T-cell (primary cell): ENCODE measurements around the gene OR10H1. TPM values are rescaled to one million over a fixed set of nuclear protein-coding genes. Genes with fewer than 3 reads are reported as not detected.
"Not testable (repeated sequence)": the region's sequence is repeated elsewhere in the genome, so short reads cannot be mapped to it uniquely, and the experiment has no call there.

Experiments
- ATAC-seq, 4 experiments: fragments of 200-7000 bp in 3 of 4; fragments of 150-1000 bp in 1 of 4; cut with Tn5 transposase; replicated peaks in 1 of 4; 1 replicate in 3 of 4; 2 replicates in 1 of 4; pipeline ENCODE4 v1.10.0; 2021; ENCODE audit warnings: moderate library complexity in 3 of 4, mild to moderate bottlenecking in 2 of 4, moderate number of reproducible peaks in 1 of 4
- CTCF ChIA-PET, 2 donors: fragments of 300-600 bp; sonication (Branson Sonifier 250); formaldehyde crosslinking; loops; one replicate each; lab custom pipeline; 2022; ENCODE audit warnings: antibody characterized with exemption in 2 of 2; lab: Charles Lee
- POLR2A ChIA-PET, 2 donors: fragments of 300-600 bp; sonication (Branson Sonifier 250); formaldehyde crosslinking; loops; one replicate each; lab custom pipeline; 2022; ENCODE audit warnings: antibody characterized with exemption in 2 of 2; lab: Charles Lee
- DNase-seq, 35 experiments: peaks; one replicate each; pipeline versions ENCODE4 v3.0.0 to v3.0.0-alpha.2; 2013 to 2023
- H3K27ac ChIP-seq: one replicate; pipeline ENCODE4 v1.5.1; 2013; ENCODE audit warnings: low read length
- H3K27me3 ChIP-seq, 2 experiments: replicated peaks in 1 of 2; 1 replicate in 1 of 2; 2 replicates in 1 of 2; pipeline versions ENCODE4 v1.6.1 to v1.7.0; 2013; ENCODE audit warnings: low read length in 1 of 2, mixed read lengths in 1 of 2; ENCODE audit not compliant: control insufficient read depth in 2 of 2, insufficient read depth in 2 of 2; ENCODE audit errors: extremely low read depth in 1 of 2
- H3K36me3 ChIP-seq, 2 donors: 1 replicate in 1 of 2; 2 replicates in 1 of 2; pipeline versions ENCODE4 v1.6.1 to v1.7.0; 2013; ENCODE audit warnings: low read length in 1 of 2; ENCODE audit not compliant: control insufficient read depth in 2 of 2, insufficient read depth in 1 of 2; ENCODE audit errors: extremely low read depth in 1 of 2
- H3K4me1 ChIP-seq, 2 experiments: 1 replicate in 1 of 2; 2 replicates in 1 of 2; pipeline versions ENCODE4 v1.6.1 to v1.7.0; 2013; ENCODE audit warnings: low read length in 2 of 2, mixed read lengths in 1 of 2; ENCODE audit not compliant: insufficient read depth in 2 of 2, control insufficient read depth in 1 of 2; ENCODE audit errors: extremely low read depth in 1 of 2
- H3K4me3 ChIP-seq, 2 donors: 1 replicate in 1 of 2; 2 replicates in 1 of 2; pipeline versions ENCODE4 v1.5.1 to v1.7.0; 2013; ENCODE audit warnings: mild to moderate bottlenecking in 2 of 2, low read length in 1 of 2, moderate library complexity in 1 of 2; ENCODE audit not compliant: control insufficient read depth in 1 of 2; ENCODE audit errors: extremely low read depth in 1 of 2
- H3K9me3 ChIP-seq: 2 replicates; pipeline ENCODE4 v1.7.0; 2013
- H3K27ac Mint-ChIP-seq, 2 donors: one replicate each; pipeline ENCODE4 v1.8.0; 2020 to 2021; ENCODE audit warnings: mild to moderate bottlenecking in 2 of 2, mixed read lengths in 2 of 2
- H3K27me3 Mint-ChIP-seq, 2 donors: one replicate each; pipeline ENCODE4 v1.8.0; 2021 to 2022; ENCODE audit warnings: mixed read lengths in 2 of 2
- H3K36me3 Mint-ChIP-seq: one replicate; pipeline ENCODE4 v1.8.0; 2021; ENCODE audit warnings: mixed read lengths
- H3K4me1 Mint-ChIP-seq, 3 donors: one replicate each; pipeline ENCODE4 v1.8.0; 2020 to 2022; ENCODE audit warnings: mixed read lengths in 3 of 3, mild to moderate bottlenecking in 1 of 3
- H3K4me3 Mint-ChIP-seq, 3 donors: one replicate each; pipeline ENCODE4 v1.8.0; 2020 to 2022; ENCODE audit warnings: mild to moderate bottlenecking in 3 of 3, mixed read lengths in 3 of 3, moderate library complexity in 3 of 3
- H3K9me3 Mint-ChIP-seq, 3 donors: one replicate each; pipeline ENCODE4 v1.8.0; 2020 to 2022; ENCODE audit warnings: mixed read lengths in 3 of 3
- WGBS: methylation state at CpG from one replicate; pipeline ENCODE4 v1.1.5; 2013; ENCODE audit warnings: missing lambda C conversion rate; ENCODE audit not compliant: insufficient coverage; 5-methylcytosine and 5-hydroxymethylcytosine counted together
- total RNA-seq, 35 experiments: library from RNA in 6 of 35; stranded (reverse) in 6 of 35; fragments of 120-200 nt in 1 of 35; gene quantifications; one replicate each; pipeline versions ENCODE4 v1.2.1 to v1.2.4 and lab custom pipeline; 2013 to 2026

The OR10H1 gene
- total RNA-seq, 5 donors from 2014 or later (not counting 1 experiment from before 2014, with no cell fraction given), result 0.16 TPM; not detected in 4

DNA sequence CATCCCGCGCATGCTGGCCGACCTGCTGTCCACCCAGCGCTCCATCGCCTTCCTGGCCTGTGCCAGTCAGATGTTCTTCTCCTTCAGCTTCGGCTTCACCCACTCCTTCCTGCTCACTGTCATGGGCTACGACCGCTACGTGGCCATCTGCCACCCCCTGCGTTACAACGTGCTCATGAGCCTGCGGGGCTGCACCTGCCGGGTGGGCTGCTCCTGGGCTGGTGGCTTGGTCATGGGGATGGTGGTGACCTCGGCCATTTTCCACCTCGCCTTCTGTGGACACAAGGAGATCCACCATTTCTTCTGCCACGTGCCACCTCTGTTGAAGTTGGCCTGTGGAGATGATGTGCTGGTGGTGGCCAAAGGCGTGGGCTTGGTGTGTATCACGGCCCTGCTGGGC, 21.2 kb downstream of the OR10H1 start:
- H3K36me3 Mint-ChIP-seq, ATAC-seq, DNase-seq, H3K4me1 Mint-ChIP-seq, H3K4me3 ChIP-seq, H3K4me1 ChIP-seq, H3K9me3 Mint-ChIP-seq, H3K4me3 Mint-ChIP-seq, H3K36me3 ChIP-seq, H3K27ac ChIP-seq, CTCF ChIA-PET, POLR2A ChIA-PET, H3K27ac Mint-ChIP-seq, H3K9me3 ChIP-seq: not testable (repeated sequence)
- WGBS, result 96% methylated on average over 4 of the region's 18 CpGs
- peaks cover 0 to 30% of the 10 kb centered on the region in 2 experiments for H3K27me3 ChIP-seq
- peaks cover 34 to 38% of the 10 kb centered on the region in 2 donors for H3K27me3 Mint-ChIP-seq

DNA sequence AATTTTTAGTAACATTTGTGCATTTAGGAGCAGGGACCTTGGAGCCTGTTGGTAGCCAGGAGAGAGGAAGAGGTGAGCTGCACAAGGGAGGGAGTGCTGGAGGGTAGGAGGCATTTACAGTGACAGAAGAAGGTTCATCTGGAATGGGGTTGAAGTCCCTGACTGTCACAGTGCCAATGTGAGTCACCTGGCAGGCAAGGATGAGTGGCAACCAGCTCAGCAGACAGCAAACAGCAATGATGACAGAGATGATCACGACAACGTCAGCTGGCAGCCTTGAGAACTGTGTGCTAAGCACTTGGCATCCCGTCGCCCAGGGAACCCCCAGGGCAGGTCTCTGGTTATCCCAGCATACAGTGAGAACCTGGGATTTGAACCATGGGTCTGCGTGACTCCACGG, 25.4 kb downstream of the OR10H1 start:
- H3K9me3 Mint-ChIP-seq, result no peaks in the 10 kb centered on the region
- H3K4me1 ChIP-seq, result no peaks in the 10 kb centered on the region
- WGBS, result 56% methylated on average over 6 of the region's 6 CpGs
- H3K27ac ChIP-seq, result no peak overlapping the region
- H3K27ac Mint-ChIP-seq, result no peak overlapping the region
- POLR2A ChIA-PET, result no interaction called here
- peaks cover 0 to 40% of the 10 kb centered on the region in 2 experiments for H3K27me3 ChIP-seq
- CTCF ChIA-PET, result no interaction called here
- ATAC-seq (no peak), DNase-seq (no peak)
- H3K36me3 Mint-ChIP-seq, result no peaks in the 10 kb centered on the region
- no peak overlapping the region for H3K4me3 ChIP-seq
- no peak overlapping the region for H3K4me3 Mint-ChIP-seq
- no peaks in the 10 kb centered on the region for H3K36me3 ChIP-seq
- H3K9me3 ChIP-seq, result no peaks in the 10 kb centered on the region
- no peaks in the 10 kb centered on the region for H3K4me1 Mint-ChIP-seq
- H3K27me3 Mint-ChIP-seq, result peaks cover 33 to 35% of the 10 kb centered on the region in 2 donors

DNA sequence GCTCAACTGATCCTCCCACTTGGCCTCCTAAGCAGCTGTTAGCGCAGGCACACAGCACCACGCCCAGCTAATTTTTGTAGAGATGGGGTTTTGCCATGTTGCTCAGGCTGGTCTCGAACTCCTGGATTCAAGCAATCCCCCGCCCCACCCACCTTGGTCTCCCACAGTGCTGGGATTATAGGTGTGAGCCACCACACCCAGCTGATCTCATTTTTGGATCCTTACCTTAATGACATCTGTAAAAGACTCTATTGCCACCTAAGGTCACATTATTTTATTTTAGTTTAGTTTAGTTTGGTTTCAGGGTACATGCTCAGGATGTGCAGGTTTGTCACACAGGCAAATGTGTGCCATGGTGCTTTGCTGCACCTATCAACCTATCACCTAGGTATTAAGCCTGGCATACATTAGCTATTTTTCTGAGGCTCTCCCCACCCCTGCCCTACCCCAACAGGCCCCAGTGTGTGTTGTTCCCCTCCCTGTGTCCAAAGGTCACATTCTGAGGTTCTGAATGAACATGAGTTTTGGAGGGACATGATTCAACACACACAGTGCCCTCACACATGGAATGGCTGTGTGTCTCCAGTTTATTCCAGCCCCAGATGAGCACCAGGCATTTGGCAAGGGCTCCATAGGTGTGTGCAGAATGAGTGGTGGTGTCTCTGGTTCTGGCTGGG, 26.7 kb downstream of the OR10H1 start:
- CTCF ChIA-PET, result no interaction called here
- Histone ChIP-seq H3K27ac (no peak overlapping the region), H3K27me3 (peaks cover 0 to 39% of the 10 kb centered on the region in 2 experiments)

DNA sequence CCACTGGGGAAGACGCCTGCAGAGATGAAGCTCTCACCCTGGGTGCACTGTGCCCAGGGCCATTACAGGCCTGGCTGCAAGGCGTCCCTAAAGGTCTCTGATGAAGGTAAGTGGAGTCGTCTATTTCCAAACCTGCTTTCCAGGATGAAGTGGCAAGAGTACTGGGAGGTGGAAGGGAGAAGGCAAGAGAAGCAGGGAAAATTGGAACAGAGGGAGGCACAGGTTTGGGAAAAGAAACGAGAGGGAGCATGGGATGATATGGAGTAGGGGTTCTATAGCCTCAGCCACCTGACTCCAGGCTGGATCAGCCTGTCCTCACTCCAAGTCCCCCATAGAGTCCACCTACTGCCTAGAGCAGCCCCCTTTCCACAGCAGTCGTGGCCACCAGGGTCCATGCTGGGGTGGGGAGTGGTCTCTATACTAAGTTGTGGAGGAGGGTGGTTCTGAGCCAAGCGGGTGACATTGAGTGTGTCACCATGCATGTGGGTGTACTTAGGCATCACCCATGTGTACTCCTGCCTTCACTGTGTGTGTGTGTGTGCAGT, 27.8 kb downstream of the OR10H1 start, which contains the start of gene OR10H5:
Gene OR10H5 (plus strand): TSS at position 51 of the 545 bp plus-strand sequence. CDS start 6,388 bp downstream, outside the sequence.
- no peaks in the 10 kb centered on the region for H3K9me3 ChIP-seq
- no peaks in the 10 kb centered on the region for H3K36me3 ChIP-seq
- POLR2A ChIA-PET, result interaction anchor here in 1 of 2 donors (0.6 kb wide), 1 partner anchor 9 kb away, joined by 3 read pairs; no protein-coding TSS in a partner anchor
- H3K4me3 Mint-ChIP-seq, result no peak within 1 kb of the TSS
- H3K27ac Mint-ChIP-seq, result no peak within 1 kb of the TSS
- H3K36me3 Mint-ChIP-seq, result no peaks in the 10 kb centered on the region
- H3K4me3 ChIP-seq, result no peak within 1 kb of the TSS
- no peaks in the 10 kb centered on the region for H3K4me1 ChIP-seq
- peaks cover 0 to 39% of the 10 kb centered on the region in 2 experiments for H3K27me3 ChIP-seq
- H3K9me3 Mint-ChIP-seq, result no peaks in the 10 kb centered on the region
- no peak within 1 kb of the TSS for H3K27ac ChIP-seq
- no peaks in the 10 kb centered on the region for H3K4me1 Mint-ChIP-seq
- whole genome bisulfite sequencing, result 70% methylated on average over 4 of the region's 6 CpGs
- CTCF ChIA-PET, result no interaction called here
- ATAC-seq, result no peak
- DNase-seq, result no peak
- peaks cover 30 to 32% of the 10 kb centered on the region in 2 donors for H3K27me3 Mint-ChIP-seq

More for the DNA sequence above, 26.7 kb downstream of the OR10H1 start:
- Histone ChIP-seq H3K4me3 (no peak overlapping the region), H3K9me3 (no peaks in the 10 kb centered on the region), H3K36me3 (no peaks in the 10 kb centered on the region), H3K4me1 (no peaks in the 10 kb centered on the region)
- no peaks in the 10 kb centered on the region for H3K9me3 Mint-ChIP-seq
- no CpG with 5 or more reads among the region's 4 CpGs for WGBS
- H3K27me3 Mint-ChIP-seq, result peaks cover 30% of the 10 kb centered on the region in 2 donors
- no peak overlapping the region for H3K4me3 Mint-ChIP-seq
- H3K4me1 Mint-ChIP-seq, result no peaks in the 10 kb centered on the region
- H3K36me3 Mint-ChIP-seq, result no peaks in the 10 kb centered on the region
- POLR2A ChIA-PET, result no interaction called here
- DNase-seq (no peak), ATAC-seq (no peak)
- no peak overlapping the region for H3K27ac Mint-ChIP-seq

DNA sequence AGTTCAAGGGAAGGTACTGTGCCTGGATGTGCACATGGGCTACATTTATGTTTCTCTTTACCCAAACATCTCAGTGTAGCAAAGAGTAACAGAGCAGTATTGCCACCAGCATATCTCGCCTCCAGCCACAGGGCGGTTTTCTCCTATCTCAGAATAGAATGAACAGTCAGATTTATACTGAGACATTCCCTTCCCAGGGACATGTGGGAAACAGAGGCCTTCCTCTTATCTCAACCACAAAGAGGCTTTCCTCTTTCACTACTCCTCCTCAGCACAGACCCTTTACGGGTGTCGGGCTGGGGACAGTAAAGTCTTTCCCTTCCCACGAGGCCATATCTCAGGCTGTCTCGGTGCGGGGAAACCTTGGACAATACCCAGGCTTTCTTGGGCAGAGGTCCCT, 32.6 kb downstream of the OR10H1 start:
- H3K27ac ChIP-seq, H3K36me3 ChIP-seq, DNase-seq, H3K9me3 Mint-ChIP-seq, ATAC-seq, H3K4me3 ChIP-seq, H3K4me3 Mint-ChIP-seq, H3K27ac Mint-ChIP-seq, POLR2A ChIA-PET, H3K4me1 Mint-ChIP-seq, H3K36me3 Mint-ChIP-seq, CTCF ChIA-PET, H3K9me3 ChIP-seq, H3K4me1 ChIP-seq: not testable (repeated sequence)
- WGBS, result 40% methylated on average over 2 of the region's 7 CpGs
- peaks cover 0 to 18% of the 10 kb centered on the region in 2 experiments for H3K27me3 ChIP-seq
- H3K27me3 Mint-ChIP-seq, result peaks cover 10 to 16% of the 10 kb centered on the region in 2 donors

DNA sequence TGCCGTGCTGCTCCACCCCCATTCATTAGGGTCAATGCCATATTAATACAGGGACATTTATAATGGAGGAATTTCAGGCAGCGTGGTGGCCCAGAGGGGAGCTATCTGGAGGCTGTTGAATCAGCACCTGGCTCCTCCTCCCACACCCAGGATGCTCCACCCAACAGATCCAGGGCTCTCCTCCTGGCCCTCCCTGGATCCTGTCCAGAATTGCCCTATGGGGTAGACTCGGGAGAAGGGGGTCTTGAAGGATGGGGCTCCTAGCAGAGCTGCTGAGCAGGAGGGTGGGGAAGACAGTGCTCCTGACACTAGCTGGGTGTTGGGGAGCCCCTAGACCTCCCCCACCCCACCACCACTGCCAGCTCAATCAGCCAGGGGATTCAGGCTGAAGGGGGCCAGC, 33.3 kb downstream of the OR10H1 start:
- WGBS, result no CpG with 5 or more reads among the region's 3 CpGs
- no peaks in the 10 kb centered on the region for H3K36me3 Mint-ChIP-seq
- DNase-seq, result no peak

More for the DNA sequence above, 33.3 kb downstream of the OR10H1 start:
- H3K27me3 Mint-ChIP-seq, result peaks cover 3 to 12% of the 10 kb centered on the region in 2 donors
- no peak overlapping the region for H3K27ac Mint-ChIP-seq
- no peaks in the 10 kb centered on the region for H3K9me3 Mint-ChIP-seq
- H3K27me3 ChIP-seq, result peaks cover 0 to 18% of the 10 kb centered on the region in 2 experiments
- no peaks in the 10 kb centered on the region for H3K4me1 ChIP-seq
- POLR2A ChIA-PET, result no interaction called here
- H3K36me3 ChIP-seq, result no peaks in the 10 kb centered on the region
- no peak overlapping the region for H3K4me3 ChIP-seq
- CTCF ChIA-PET, result no interaction called here
- ATAC-seq, result no peak
- peaks cover 0 to 8% (median 4%) of the 10 kb centered on the region in 3 donors for H3K4me1 Mint-ChIP-seq
- no peak overlapping the region for H3K4me3 Mint-ChIP-seq
- no peaks in the 10 kb centered on the region for H3K9me3 ChIP-seq
- no peak overlapping the region for H3K27ac ChIP-seq
